ENCODE data around the gene MYH1.

Gene MYH1

DNA sequence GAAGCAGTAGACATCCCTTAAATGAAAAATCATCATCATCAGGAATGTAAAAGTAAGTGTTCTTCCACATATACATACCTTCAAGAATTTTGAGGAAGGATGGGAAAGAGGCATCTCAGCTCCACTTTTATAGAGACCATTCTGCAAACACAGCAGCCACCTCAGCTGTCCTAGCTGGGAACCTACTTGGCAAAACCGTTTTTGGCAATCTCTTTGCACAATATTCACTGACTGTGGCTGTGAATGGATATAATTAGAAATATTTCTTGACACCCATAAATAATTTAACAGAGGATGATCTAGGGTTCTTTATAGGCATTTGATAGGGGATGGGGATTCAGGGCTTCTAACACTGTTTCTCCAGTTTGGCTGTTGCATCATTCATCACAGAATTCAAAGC lies 48.9 kb downstream of the MYH1 start, which contains the start of gene MYH4:
Gene MYH4 (minus strand): TSS at position 101 of the 400 bp plus-strand sequence. CDS start 2,814 bp downstream, outside the sequence.
- H3K9ac ChIP-seq (ENCODE audit: low read length) = no peak within 1 kb of the TSS
- no peaks in the 10 kb centered on the region for H3K27me3 ChIP-seq (ENCODE audit: control insufficient read depth, insufficient read depth, low read length)
- H3K27ac ChIP-seq (ENCODE audit: low read depth, low read length) = no peak within 1 kb of the TSS
- H3K4me1 ChIP-seq (ENCODE audit: control insufficient read depth, insufficient read depth, low read length) = no peaks in the 10 kb centered on the region
- no peaks in the 10 kb centered on the region for H3K36me3 ChIP-seq (ENCODE audit: control insufficient read depth, insufficient read depth, low read length)
- H3K4me3 ChIP-seq (ENCODE audit: low read length) = no peak within 1 kb of the TSS

DNA sequence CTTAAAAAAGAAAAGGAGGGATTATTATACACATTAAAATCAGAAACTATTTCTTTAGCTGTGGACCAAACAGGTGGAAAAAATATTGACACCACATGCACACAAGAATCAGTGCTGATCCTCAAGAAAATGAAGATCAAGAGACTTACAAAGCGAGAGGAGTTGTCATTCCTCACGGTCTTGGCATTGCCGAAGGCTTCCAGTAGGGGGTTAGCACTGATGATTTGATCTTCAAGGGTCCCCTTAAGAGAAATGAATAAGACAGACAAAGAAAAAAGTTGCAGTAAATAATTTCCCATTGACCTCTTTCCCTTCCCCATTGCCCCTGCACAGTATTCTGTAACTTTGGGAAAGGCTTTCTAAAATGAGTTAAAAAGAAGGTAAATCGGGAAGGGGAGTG lies 54.9 kb downstream of the MYH1 start:
- Histone ChIP-seq H3K27ac (ENCODE audit: low read depth, low read length) (no peak overlapping the region), H3K27me3 (ENCODE audit: control insufficient read depth, insufficient read depth, low read length) (no peaks in the 10 kb centered on the region), H3K4me3 (ENCODE audit: low read length) (no peak overlapping the region), H3K9ac (ENCODE audit: low read length) (no peak overlapping the region), H3K36me3 (ENCODE audit: control insufficient read depth, insufficient read depth, low read length) (no peaks in the 10 kb centered on the region), H3K4me1 (ENCODE audit: control insufficient read depth, insufficient read depth, low read length) (no peaks in the 10 kb centered on the region)

DNA sequence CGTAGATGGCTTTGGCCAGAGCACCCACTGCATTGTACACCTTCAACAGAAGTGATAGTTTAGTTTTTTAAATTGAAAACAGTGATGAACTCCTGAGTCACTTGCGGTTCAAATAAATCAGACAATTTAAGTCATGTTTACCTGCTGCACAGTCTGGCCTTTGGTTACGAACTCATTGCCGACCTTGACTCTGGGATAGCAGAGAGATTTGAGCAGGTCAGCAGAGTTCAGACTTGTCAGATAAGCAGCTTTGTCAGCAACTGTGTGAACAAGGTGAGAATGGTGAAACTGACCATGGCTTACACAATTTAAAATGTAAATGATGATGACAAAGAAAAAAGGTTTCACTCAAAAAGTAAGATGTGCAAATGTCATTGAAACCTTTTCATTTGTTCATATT lies 58.3 kb downstream of the MYH1 start:
- no peaks in the 10 kb centered on the region for H3K36me3 ChIP-seq (ENCODE audit: control insufficient read depth, insufficient read depth, low read length)
- H3K27ac ChIP-seq (ENCODE audit: low read depth, low read length) = no peak overlapping the region
- no peak overlapping the region for H3K9ac ChIP-seq (ENCODE audit: low read length)
- no peaks in the 10 kb centered on the region for H3K27me3 ChIP-seq (ENCODE audit: control insufficient read depth, insufficient read depth, low read length)
- H3K4me1 ChIP-seq (ENCODE audit: control insufficient read depth, insufficient read depth, low read length) = no peaks in the 10 kb centered on the region
- H3K4me3 ChIP-seq (ENCODE audit: low read length) = no peak overlapping the region

DNA sequence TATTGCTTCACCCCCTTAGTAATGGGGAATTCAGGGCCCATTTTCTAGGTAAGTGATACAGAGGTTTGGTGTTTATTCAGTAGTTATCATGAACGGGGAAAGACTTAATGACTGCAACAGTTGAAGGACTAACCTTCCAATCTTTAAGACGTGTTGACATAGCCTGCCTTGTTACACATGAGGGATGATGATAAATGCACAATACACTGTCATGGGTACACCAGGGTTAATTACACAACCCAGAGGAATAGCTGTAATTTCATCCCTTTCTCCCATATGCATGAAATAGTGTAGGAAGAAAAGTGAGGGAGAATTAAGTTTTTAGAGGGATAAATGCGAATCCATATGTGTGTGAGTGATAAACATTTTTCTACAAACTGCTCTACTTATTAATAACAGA lies 59.6 kb downstream of the MYH1 start:
- Histone ChIP-seq H3K4me1 (ENCODE audit: control insufficient read depth, insufficient read depth, low read length) (no peaks in the 10 kb centered on the region), H3K9ac (ENCODE audit: low read length) (no peak overlapping the region), H3K36me3 (ENCODE audit: control insufficient read depth, insufficient read depth, low read length) (no peaks in the 10 kb centered on the region), H3K27ac (ENCODE audit: low read depth, low read length) (no peak overlapping the region), H3K4me3 (ENCODE audit: low read length) (no peak overlapping the region), H3K27me3 (ENCODE audit: control insufficient read depth, insufficient read depth, low read length) (no peaks in the 10 kb centered on the region)

DNA sequence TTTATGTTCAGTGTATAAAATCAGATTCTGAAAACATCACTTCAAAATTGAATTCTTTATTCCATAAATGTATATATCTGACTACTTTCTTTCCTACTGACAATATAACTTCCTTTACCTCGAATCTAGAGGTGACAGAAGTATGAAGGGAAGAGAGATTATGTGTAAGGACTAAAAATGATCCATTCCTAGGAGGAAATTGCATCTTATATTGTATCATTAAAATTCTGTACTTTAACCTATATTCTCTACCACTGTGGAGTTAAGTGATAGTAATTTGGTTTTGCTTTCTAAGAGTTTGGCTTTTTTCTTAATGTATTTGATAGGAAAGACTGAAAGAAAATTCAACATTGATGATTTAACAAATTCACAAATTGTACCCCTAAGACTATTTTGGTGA lies 60.4 kb downstream of the MYH1 start:
- Histone ChIP-seq H3K4me3 (ENCODE audit: low read length) (no peak overlapping the region), H3K4me1 (ENCODE audit: control insufficient read depth, insufficient read depth, low read length) (no peaks in the 10 kb centered on the region), H3K27me3 (ENCODE audit: control insufficient read depth, insufficient read depth, low read length) (no peaks in the 10 kb centered on the region), H3K9ac (ENCODE audit: low read length) (no peak overlapping the region), H3K27ac (ENCODE audit: low read depth, low read length) (no peak overlapping the region), H3K36me3 (ENCODE audit: control insufficient read depth, insufficient read depth, low read length) (no peaks in the 10 kb centered on the region)

DNA sequence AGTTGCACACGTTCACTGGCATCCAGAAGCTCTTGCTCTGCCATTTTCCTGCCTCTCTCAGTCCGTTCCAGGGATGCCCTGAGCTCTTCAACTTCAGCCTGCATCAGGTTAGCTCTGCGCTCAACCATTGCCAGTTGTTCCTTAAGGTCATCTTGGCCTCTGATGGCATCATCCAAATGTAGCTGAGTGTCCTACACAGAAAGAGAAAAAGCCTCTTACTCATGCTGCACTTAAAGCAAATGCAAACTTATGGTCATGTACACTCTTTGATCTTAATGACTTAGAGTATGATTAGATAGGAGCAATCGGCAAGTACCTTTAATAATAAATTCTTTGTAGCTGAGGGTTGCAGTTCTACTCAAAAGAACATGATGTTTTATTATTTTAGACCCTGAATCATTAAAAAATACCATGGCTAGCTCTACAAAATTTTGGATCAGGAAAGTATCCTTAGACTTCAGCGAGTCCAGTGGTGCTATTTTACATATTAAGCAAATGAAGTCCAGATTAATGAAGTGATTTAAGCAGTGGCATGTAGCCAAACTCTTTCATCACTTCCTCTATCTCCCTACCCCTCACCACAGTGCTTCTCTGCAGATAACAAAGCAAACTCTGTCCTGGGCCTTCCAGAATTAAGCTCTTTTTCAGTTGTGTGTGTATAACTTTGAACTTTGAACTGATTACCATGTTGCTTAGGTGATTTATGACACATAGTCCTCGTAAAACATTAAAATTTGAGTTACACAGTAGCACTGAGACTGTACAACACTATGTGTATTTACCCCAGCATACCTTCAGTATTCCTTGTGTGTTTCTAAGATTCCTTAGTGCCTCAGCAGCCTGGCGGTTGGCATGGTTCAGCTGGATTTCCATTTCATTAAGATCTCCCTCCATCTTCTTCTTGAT lies 71.1 kb downstream of the MYH1 start:
- Histone ChIP-seq H3K27me3 (ENCODE audit: control insufficient read depth, insufficient read depth, low read length) (no peaks in the 10 kb centered on the region), H3K9ac (ENCODE audit: low read length) (no peak overlapping the region), H3K4me1 (ENCODE audit: control insufficient read depth, insufficient read depth, low read length) (no peaks in the 10 kb centered on the region), H3K27ac (ENCODE audit: low read depth, low read length) (no peak overlapping the region), H3K4me3 (ENCODE audit: low read length) (no peak overlapping the region), H3K36me3 (ENCODE audit: control insufficient read depth, insufficient read depth, low read length) (no peaks in the 10 kb centered on the region)

Data from rectal smooth muscle tissue (tissue), 1 donor.